Measurements from ENCODE around the gene RXRA. TPM values are rescaled to one million over a fixed set of nuclear protein-coding genes. Genes with fewer than 3 reads are reported as not detected.

RXRA gene
- total and polyA plus RNA-seq, 2 of the 4 experiments (the other 2 are of a cell fraction): 7.5 to 17.9 TPM

DNA sequence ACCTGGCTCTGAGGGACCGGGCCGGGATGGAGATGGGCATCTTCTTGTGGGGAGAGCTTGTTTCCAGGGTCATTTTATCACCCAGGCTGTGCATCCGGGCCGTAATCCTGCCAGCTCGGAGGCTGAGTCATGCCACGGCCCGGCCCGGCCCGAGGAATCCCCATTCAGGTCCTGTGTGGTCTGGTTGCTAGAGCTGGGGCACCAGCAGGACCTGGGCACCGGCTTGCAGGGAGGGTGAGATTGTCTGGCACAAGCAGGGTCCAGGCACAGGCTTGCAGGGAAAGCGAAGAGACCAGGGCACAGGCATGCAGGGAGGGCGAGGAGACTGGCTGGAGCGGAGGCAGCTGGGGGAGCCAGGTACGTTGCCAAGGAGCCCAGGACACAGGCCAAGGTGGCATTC lies 106.8 kb downstream of the RXRA start:
- Histone ChIP-seq H3K9me3 (ENCODE audit: control insufficient read depth, insufficient read depth, low read length) (no peaks in the 10 kb centered on the region), H3K23ac (ENCODE audit: low read depth, low read length) (no peak overlapping the region), H4K91ac (ENCODE audit: insufficient read depth, low read depth, low read length) (no peak overlapping the region), H2AK9ac (replicated peaks; ENCODE audit: low read depth, low read length, poor library complexity) (no peak overlapping the region), H3K4me1 (ENCODE audit: control insufficient read depth, insufficient read depth, low read length) (peaks cover 24% of the 10 kb centered on the region), H2BK20ac (ENCODE audit: low read depth, low read length) (no peak overlapping the region), H3K56ac (ENCODE audit: extremely low read depth, insufficient read depth, low read length) (no peak overlapping the region), H2AFZ (replicated peaks; ENCODE audit: low read length, poor library complexity) (no peak overlapping the region), H4K5ac (ENCODE audit: low read depth, low read length) (no peak overlapping the region), H3K4me3 (ENCODE audit: insufficient read depth, low read depth, low read length) (no peak overlapping the region), H3K14ac (replicated peaks; ENCODE audit: low read depth, low read length) (no peak overlapping the region), H3K9me1 (ENCODE audit: insufficient read depth, low read length) (no peaks in the 10 kb centered on the region; the same call in 1 of the 2 replicates), H3K79me1 (ENCODE audit: low read depth in 1 of 2, low read length in 2 of 2) (peaks cover 3 to 7% of the 10 kb centered on the region in 2 experiments; a peak in 2 of 4 replicates), H2BK15ac (ENCODE audit: low read depth, low read length) (no peak overlapping the region), H3K4ac (ENCODE audit: low read depth, low read length) (no peak overlapping the region; the same call in 1 of the 2 replicates), H3K4me2 (ENCODE audit: low read depth, low read length) (no peak overlapping the region), H2AK5ac (ENCODE audit: low read depth, low read length) (no peak overlapping the region; the same call in 1 of the 2 replicates), H4K8ac (ENCODE audit: low read depth in 2 of 2, low read length in 2 of 2) (no peak overlapping the region), H3K18ac (ENCODE audit: low read depth, low read length) (no peak overlapping the region), H3K9ac (ENCODE audit: low read depth, low read length) (no peak overlapping the region), H4K20me1 (ENCODE audit: insufficient read depth, low read length) (peaks cover 25% of the 10 kb centered on the region), H3K27ac (ENCODE audit: insufficient read depth, low read length) (no peak overlapping the region), H3K36me3 (ENCODE audit: control insufficient read depth, insufficient read depth, low read length) (peaks cover 38% of the 10 kb centered on the region; the same call in 1 of the 2 replicates), H2BK5ac (ENCODE audit: low read depth, low read length, poor library complexity, severe bottlenecking) (no peak overlapping the region), H3K27me3 (ENCODE audit: control insufficient read depth, insufficient read depth, low read length) (no peaks in the 10 kb centered on the region), H2BK120ac (ENCODE audit: low read depth, low read length) (no peak overlapping the region)
- CTCF ChIA-PET: interaction anchor here (1.4 kb wide), 1 partner anchor 262 kb away, joined by 7 read pairs; no protein-coding TSS in a partner anchor
- in situ Hi-C loops (cut with MboI; ENCODE audit: low sequenced_read_pairs): no loop called here
- intact Hi-C loops (cut with micrococcal nuclease): no loop called here
- POLR2A ChIA-PET (ENCODE audit: unreplicated experiment): no interaction called here
- 90% methylated on average over 2 of the region's 14 CpGs; no CpG with 5 or more reads in 1 of the 2 experiments for WGBS, 2 experiments (ENCODE audit: extremely low coverage in 2 of 2, insufficient read length in 1 of 2)
- BruUV-seq (replicated peaks): no TSS peak
- DNase-seq: peak; percentile 20
- peak; percentile 40 for ATAC-seq (ENCODE audit: low read depth)
- no peak for TF ChIP-seq MAFK (IDR thresholded peaks at IDR 0.05; ENCODE audit: low read depth, low read length)
- TF ChIP-seq BHLHE40 (IDR thresholded peaks at IDR 0.05; ENCODE audit: low read depth, low read length): no peak
- no peak for TF ChIP-seq NFE2L2 (IDR thresholded peaks at IDR 0.05; ENCODE audit: low read depth, low read length)
- no peak for TF ChIP-seq RCOR1 (IDR thresholded peaks at IDR 0.05; ENCODE audit: insufficient replicate concordance, low read length)
- no peak for TF ChIP-seq CHD1 (IDR thresholded peaks at IDR 0.05; ENCODE audit: low read depth, low read length)
- TF ChIP-seq MXI1 (IDR thresholded peaks at IDR 0.05; ENCODE audit: borderline replicate concordance, low read depth, low read length): no peak
- TF ChIP-seq, protein P1, sequence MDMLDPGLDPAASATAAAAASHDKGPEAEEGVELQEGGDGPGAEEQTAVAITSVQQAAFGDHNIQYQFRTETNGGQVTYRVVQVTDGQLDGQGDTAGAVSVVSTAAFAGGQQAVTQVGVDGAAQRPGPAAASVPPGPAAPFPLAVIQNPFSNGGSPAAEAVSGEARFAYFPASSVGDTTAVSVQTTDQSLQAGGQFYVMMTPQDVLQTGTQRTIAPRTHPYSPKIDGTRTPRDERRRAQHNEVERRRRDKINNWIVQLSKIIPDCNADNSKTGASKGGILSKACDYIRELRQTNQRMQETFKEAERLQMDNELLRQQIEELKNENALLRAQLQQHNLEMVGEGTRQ (IDR thresholded peaks at IDR 0.05; ENCODE audit: low read depth, low read length): no peak
- TF ChIP-seq RAD21 (IDR thresholded peaks at IDR 0.05; ENCODE audit: low read length): no peak
- dilution Hi-C loops (cut with HindIII; ENCODE audit: low sequenced_read_pairs, unreplicated experiment): no loop called here
